AG10803 (cell line): Measurements from ENCODE around the gene GSTP1.
"Not testable (repeated sequence)": the region's sequence is repeated elsewhere in the genome, so short reads cannot be mapped to it uniquely, and the experiment has no call there.

Experiments
- DNase-seq: peaks from one replicate; pipeline ENCODE4 v3.0.0; 2010; ENCODE audit warnings: low read depth
- H3K4me3 ChIP-seq: 2 replicates; pipeline ENCODE4 v1.5.1; 2011; ENCODE audit warnings: mild to moderate bottlenecking, low read length, control low read depth
- TF ChIP-seq, protein P1 (sequence below): conservative IDR thresholded peaks from 2 replicates; pipeline ENCODE4 v1.5.1; 2011; ENCODE audit warnings: mild to moderate bottlenecking, low read length, control low read depth, inconsistent platforms

GSTP1 gene

DNA sequence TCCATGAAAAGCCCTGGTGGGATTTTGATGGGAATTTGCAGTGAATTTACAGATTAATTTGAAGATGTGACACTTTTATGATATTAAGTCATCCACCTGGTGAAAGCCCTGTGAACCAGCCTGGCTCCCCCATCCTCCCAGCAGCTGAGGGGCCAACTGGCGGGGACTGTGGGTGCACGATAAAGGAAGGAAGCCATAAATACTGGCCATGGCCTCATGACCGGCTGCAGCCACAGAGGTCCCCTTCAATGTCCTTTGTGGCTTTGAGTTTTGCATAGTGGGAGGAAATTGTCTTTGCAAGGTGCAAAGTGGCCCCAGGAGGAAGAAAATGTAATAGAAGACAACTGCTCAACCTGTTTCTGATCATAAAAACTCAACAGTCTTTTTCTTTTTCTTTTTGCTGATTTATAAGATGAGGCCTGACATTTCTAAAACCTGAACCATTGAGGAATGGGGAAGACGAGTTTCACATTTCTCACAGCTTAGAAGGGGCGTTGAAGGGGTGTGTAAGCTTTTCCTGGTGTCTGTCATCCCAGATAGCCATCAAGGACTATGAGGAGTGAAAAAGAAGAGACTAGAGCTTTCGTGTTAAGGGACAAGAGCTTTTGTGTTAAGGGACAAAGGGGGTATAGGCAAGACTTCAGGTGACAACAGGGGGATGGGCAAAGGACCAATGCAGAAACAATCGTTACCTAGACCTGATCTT lies 16.9 kb downstream of the GSTP1 start:
- DNase-seq, result no peak
- no peak overlapping the region for H3K4me3 ChIP-seq
- TF ChIP-seq, protein P1, sequence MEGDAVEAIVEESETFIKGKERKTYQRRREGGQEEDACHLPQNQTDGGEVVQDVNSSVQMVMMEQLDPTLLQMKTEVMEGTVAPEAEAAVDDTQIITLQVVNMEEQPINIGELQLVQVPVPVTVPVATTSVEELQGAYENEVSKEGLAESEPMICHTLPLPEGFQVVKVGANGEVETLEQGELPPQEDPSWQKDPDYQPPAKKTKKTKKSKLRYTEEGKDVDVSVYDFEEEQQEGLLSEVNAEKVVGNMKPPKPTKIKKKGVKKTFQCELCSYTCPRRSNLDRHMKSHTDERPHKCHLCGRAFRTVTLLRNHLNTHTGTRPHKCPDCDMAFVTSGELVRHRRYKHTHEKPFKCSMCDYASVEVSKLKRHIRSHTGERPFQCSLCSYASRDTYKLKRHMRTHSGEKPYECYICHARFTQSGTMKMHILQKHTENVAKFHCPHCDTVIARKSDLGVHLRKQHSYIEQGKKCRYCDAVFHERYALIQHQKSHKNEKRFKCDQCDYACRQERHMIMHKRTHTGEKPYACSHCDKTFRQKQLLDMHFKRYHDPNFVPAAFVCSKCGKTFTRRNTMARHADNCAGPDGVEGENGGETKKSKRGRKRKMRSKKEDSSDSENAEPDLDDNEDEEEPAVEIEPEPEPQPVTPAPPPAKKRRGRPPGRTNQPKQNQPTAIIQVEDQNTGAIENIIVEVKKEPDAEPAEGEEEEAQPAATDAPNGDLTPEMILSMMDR, result no peak

DNA sequence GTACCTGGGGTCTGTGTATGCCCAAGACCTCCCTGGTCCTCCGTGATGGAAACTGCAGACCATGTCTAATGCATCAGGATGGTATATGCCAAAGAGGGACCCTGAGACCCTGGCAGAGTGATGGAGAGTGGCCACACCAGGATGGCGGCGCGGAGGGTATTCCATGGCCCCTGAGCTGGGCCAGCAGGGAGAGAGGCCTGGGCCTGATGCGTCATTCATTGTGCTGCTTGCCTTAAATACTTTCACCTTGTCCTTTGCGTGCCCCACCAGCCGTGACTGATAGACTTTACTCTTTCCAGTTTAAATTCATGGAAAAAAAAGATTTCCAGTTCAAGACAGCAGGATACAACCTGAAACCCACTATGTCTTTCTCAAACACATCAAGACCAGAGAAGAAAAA lies 17.5 kb downstream of the GSTP1 start:
- TF ChIP-seq, protein P1, result no peak
- DNase-seq, result no peak
- no peak overlapping the region for H3K4me3 ChIP-seq

DNA sequence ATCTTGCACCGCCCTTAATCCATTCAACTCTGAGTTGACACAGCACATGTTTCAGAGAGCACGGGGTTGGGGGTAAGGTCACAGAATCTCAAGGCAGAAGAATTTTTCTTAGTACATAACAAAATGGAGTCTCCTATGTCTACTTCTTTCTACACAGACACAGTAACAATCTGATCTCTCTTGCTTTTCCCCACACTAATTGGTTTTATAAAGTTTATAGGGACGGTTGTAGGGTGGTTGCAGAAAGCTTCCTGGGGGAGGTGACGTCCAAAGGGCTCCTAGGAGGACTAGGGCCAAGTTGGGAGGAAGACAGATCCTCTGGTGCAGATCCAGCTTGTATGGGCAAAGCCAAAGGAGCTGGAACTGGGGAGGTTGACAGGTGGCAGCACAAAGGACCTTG lies 20.5 kb downstream of the GSTP1 start:
- DNase-seq, H3K4me3 ChIP-seq: not testable (repeated sequence)

DNA sequence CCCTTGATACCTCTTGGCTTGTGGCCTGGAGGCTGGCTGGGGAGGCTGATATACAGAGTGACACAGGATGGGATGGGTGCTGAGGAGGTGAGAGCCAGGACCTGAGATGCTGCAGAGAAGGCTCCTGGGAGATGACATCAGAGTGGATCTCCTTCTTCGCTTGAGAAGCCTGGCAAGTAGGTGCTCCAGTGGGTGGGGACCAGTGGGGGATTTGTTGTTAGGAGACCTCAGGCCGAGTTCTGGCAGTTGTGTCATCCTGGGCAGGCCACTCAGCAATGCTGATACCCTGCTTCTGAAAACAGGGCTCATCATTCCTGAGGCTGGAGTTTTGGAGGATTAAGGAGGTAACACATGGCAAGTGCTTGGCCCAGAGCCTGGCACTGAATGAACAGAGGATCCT lies 21.2 kb downstream of the GSTP1 start:
- TF ChIP-seq, protein P1, result no peak
- DNase-seq, result no peak
- no peak overlapping the region for H3K4me3 ChIP-seq

DNA sequence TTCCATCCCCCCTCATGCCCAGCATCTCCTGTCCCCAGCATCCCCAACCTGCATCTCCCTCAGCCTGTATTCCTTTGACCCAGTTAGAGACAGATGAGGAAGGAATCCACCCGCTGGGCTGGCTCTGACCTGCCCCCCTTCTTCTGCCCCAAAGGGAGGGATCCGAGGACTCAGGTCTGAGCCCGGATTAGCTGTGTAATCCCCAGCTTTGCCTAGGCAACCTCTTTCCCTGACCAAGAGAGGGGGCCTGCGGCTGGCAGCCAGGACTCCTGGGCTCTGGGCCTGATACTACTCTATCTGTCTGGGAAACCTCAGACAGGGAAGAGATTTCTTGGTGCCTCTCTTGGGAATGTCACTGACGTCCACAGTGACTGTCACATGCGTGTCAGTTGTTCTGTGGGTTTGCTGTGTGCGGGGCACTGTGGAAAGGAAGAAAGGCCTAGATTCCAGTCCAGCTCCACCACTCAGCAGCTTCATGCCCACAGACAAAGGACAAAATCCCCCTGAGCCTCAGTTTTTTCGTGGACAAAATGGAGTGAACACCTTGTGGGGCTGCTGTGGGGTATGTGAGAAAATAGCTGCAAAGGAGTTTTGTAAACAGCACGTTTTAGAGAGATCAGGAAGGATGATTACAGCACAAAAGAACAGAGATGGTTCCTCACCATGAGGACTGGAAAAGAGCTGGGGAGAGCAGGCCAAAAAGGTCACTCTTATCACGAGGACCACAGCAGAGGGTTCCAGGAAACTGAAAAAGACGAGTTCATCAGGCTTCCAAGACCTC lies 21.8 kb downstream of the GSTP1 start:
- no peak overlapping the region for H3K4me3 ChIP-seq
- TF ChIP-seq, protein P1, result no peak

DNA sequence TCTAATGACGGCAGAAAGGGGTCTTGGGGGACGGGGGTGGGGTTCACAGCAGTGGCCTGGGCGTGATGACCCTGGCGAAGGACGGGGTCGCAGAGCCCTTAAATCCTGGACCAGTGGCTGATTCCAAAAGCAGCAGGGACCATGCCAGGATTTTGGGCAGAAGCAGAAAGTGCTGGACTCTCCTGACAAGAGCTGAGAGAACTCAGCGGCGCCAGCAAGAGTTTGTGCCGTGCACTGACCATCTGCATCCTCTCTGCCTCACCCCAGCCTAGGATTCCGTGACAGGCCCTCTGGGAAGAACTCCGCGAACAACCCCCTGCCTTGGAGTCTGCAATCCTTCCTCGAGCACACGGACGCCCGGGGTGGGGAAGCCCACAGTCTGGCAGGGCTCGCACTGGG lies 22.5 kb downstream of the GSTP1 start:
- TF ChIP-seq, protein P1, result no peak
- peak; percentile 35 for DNase-seq
- peak overlapping the region; percentile 89 for H3K4me3 ChIP-seq

More for the DNA sequence above, 21.8 kb downstream of the GSTP1 start:
- DNase-seq, result no peak

DNA sequence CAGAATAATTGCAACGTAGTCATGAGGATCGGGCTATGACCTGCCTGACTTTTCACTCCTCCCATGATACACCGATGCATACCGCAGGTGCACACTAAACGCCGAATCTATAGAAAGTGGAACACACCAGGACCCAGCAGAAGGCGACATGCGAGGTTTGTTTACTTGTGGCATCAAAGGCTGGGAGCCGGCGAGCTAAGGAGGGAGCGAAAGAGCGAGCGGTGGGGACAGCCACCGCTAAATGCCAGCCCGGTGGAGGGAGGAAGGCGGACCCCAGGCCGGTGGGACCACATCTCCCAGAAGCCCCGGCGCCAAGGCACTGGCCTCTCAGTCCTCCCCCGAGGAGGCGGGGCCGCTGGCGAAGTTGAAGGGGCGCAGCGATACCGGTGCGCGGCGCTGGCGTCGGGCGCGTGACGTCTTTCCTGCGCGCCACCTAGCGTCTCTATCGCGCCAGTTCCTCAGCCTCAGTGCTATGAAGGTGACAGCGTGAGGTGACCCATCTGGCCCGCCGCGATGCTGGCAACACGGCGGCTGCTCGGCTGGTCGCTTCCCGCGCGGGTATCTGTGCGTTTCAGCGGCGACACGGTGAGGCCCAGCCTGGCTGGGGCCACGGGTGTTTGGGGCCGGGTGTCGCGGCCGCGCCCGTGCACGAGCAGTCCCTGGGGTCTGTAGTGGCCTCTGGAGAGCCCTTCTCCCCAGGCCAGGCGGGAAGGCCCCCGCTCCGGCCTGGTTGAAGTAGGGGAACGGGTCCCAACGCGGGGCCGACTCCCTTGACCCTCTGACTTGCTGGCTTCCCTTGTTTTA lies 23.1 kb downstream of the GSTP1 start, which contains the start of gene NDUFV1:
NDUFV1 (plus strand) TSS at position 445 of the 804 bp plus-strand sequence; CDS start at position 514, 69 bp downstream.
- DNase-seq, result peak; percentile 85
- TF ChIP-seq, protein P1, result peak; percentile 48
- H3K4me3 ChIP-seq, result peak within 1 kb of the TSS; percentile 89
